ENCODE results near the gene ADA. TPM values are rescaled to one million over a fixed set of nuclear protein-coding genes. Genes with fewer than 3 reads are reported as not detected.

The ADA gene
- polyA plus RNA-seq, 1 donor from 2014 or later = 0.56 TPM

DNA sequence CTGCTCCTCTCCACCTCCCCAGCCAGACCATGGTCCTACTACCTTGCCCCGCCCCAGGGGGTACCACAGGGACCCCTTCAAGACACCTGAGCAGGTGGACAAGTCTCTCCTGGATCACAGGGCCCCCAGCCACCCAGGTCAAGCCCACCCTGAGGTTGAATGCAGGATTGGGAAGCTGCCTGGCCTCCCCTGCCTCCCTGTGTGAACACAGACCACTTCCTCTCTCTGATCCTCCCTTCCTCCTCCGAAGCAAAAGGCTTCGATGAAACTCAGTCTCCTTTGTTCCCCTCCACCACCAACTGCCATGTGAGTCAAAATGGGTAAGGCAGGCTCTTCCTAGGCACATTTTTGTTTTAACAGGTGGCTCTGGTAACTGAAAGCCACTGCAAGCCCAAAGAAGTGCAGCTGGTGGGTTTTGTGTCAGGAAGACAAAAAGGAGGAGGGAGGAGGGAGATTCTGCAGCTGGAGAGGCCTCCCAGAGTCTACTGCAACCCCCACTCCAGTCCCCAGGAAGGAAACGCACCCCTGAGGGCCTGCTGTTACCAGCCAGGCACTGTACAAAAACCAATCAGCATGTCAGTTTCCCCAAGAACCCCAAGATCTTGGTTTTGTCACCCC lies 5.4 kb downstream of the ADA start:
- Histone ChIP-seq H2AFZ (ENCODE audit: low read depth, low read length) (no peak overlapping the region), H3K9me2 (ENCODE audit: insufficient read depth, low read length) (no peaks in the 10 kb centered on the region), H3K36me3 (ENCODE audit: insufficient read depth, low read length) (no peaks in the 10 kb centered on the region), H3F3A (ENCODE audit: insufficient read depth, low read length, poor library complexity, severe bottlenecking) (no peaks in the 10 kb centered on the region), H3K4me2 (ENCODE audit: low read length) (no peak overlapping the region), H3K27ac (ENCODE audit: low read length) (no peak overlapping the region), H3K27me3 (ENCODE audit: insufficient read depth, low read depth, low read length) (peaks cover 5% of the 10 kb centered on the region), H3K9me3 (ENCODE audit: low read length) (no peaks in the 10 kb centered on the region), H3K4me3 (ENCODE audit: low read length) (no peak overlapping the region), H4K20me1 (ENCODE audit: insufficient read depth) (no peaks in the 10 kb centered on the region), H3K79me2 (replicated peaks; ENCODE audit: insufficient read depth, low read length) (no peaks in the 10 kb centered on the region), H3K9ac (ENCODE audit: low read length) (no peak overlapping the region)
- TF ChIP-seq MXI1 (conservative IDR thresholded peaks at IDR 0.05; ENCODE audit: poor library complexity, severe bottlenecking) = no peak

DNA sequence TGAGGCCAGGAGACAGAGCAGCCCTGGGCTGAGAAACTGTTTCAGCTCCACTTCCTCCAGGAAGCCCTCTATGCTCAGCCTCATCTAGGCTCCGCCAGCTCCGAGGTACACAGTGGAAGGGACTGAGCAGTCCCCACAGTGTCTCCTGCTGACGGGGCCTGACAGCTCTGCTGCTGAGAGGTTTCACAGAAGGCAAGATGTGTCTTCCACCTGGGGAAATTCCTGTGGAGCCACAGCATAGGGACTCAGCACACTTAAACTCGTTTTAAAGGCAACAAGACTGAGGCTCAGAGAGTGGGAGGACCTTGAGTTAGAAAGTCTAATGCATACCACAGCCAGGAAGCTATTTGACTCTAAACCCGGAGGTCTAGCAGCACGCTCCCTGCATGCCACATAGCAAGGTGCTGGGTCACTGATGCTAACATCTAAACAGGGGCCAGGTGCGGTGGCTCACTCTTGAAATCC lies 6.8 kb downstream of the ADA start:
- Histone ChIP-seq H3K79me2 (replicated peaks; ENCODE audit: insufficient read depth, low read length) (no peaks in the 10 kb centered on the region), H4K20me1 (ENCODE audit: insufficient read depth) (no peaks in the 10 kb centered on the region), H3K9me3 (ENCODE audit: low read length) (no peaks in the 10 kb centered on the region), H3K36me3 (ENCODE audit: insufficient read depth, low read length) (no peaks in the 10 kb centered on the region), H3K27ac (ENCODE audit: low read length) (no peak overlapping the region), H3K4me2 (ENCODE audit: low read length) (no peak overlapping the region), H3K27me3 (ENCODE audit: insufficient read depth, low read depth, low read length) (no peaks in the 10 kb centered on the region), H3K4me3 (ENCODE audit: low read length) (no peak overlapping the region), H3K9ac (ENCODE audit: low read length) (no peak overlapping the region), H3F3A (ENCODE audit: insufficient read depth, low read length, poor library complexity, severe bottlenecking) (no peaks in the 10 kb centered on the region), H2AFZ (ENCODE audit: low read depth, low read length) (no peak overlapping the region), H3K9me2 (ENCODE audit: insufficient read depth, low read length) (no peaks in the 10 kb centered on the region)
- TF ChIP-seq SMC3 (conservative IDR thresholded peaks at IDR 0.05; ENCODE audit: poor library complexity) = no peak
- no peak for TF ChIP-seq POLR2AphosphoS5 (IDR thresholded peaks at IDR 0.05)
- no peak for TF ChIP-seq EZH2 (IDR thresholded peaks at IDR 0.05; ENCODE audit: borderline replicate concordance, insufficient read depth, low read length, poor library complexity, severe bottlenecking)
- TF ChIP-seq RAD21 (conservative IDR thresholded peaks at IDR 0.05) = no peak
- no peak for TF ChIP-seq EP300 (conservative IDR thresholded peaks at IDR 0.05; ENCODE audit: poor library complexity, severe bottlenecking)
- TF ChIP-seq TAF1 (IDR thresholded peaks at IDR 0.05; ENCODE audit: low read depth) = no peak
- TF ChIP-seq, protein P1, sequence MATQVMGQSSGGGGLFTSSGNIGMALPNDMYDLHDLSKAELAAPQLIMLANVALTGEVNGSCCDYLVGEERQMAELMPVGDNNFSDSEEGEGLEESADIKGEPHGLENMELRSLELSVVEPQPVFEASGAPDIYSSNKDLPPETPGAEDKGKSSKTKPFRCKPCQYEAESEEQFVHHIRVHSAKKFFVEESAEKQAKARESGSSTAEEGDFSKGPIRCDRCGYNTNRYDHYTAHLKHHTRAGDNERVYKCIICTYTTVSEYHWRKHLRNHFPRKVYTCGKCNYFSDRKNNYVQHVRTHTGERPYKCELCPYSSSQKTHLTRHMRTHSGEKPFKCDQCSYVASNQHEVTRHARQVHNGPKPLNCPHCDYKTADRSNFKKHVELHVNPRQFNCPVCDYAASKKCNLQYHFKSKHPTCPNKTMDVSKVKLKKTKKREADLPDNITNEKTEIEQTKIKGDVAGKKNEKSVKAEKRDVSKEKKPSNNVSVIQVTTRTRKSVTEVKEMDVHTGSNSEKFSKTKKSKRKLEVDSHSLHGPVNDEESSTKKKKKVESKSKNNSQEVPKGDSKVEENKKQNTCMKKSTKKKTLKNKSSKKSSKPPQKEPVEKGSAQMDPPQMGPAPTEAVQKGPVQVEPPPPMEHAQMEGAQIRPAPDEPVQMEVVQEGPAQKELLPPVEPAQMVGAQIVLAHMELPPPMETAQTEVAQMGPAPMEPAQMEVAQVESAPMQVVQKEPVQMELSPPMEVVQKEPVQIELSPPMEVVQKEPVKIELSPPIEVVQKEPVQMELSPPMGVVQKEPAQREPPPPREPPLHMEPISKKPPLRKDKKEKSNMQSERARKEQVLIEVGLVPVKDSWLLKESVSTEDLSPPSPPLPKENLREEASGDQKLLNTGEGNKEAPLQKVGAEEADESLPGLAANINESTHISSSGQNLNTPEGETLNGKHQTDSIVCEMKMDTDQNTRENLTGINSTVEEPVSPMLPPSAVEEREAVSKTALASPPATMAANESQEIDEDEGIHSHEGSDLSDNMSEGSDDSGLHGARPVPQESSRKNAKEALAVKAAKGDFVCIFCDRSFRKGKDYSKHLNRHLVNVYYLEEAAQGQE (IDR thresholded peaks at IDR 0.05; ENCODE audit: borderline replicate concordance) = no peak
- TF ChIP-seq, protein P2, sequence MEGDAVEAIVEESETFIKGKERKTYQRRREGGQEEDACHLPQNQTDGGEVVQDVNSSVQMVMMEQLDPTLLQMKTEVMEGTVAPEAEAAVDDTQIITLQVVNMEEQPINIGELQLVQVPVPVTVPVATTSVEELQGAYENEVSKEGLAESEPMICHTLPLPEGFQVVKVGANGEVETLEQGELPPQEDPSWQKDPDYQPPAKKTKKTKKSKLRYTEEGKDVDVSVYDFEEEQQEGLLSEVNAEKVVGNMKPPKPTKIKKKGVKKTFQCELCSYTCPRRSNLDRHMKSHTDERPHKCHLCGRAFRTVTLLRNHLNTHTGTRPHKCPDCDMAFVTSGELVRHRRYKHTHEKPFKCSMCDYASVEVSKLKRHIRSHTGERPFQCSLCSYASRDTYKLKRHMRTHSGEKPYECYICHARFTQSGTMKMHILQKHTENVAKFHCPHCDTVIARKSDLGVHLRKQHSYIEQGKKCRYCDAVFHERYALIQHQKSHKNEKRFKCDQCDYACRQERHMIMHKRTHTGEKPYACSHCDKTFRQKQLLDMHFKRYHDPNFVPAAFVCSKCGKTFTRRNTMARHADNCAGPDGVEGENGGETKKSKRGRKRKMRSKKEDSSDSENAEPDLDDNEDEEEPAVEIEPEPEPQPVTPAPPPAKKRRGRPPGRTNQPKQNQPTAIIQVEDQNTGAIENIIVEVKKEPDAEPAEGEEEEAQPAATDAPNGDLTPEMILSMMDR (IDR thresholded peaks at IDR 0.05; ENCODE audit: poor library complexity, severe bottlenecking) = no peak

Measured in neural cell (in vitro differentiated cells).